ENCODE results near the gene PANK4.
"Not testable (repeated sequence)": the region's sequence is repeated elsewhere in the genome, so short reads cannot be mapped to it uniquely, and the experiment has no call there.

The PANK4 gene

GRCh38 chr1:2557482-2558400 lies 31.3 kb upstream of the PANK4 start:
- H3K4me3 ChIP-seq (ENCODE audit: low read depth in 1 of 2, low read length in 2 of 2), result peak overlapping the region; percentile 86
- H3K27me3 ChIP-seq (ENCODE audit: low read depth, low read length), result no peaks in the 10 kb centered on the region
- H3K36me3 ChIP-seq (ENCODE audit: control insufficient read depth in 1 of 2, insufficient read depth in 2 of 2, low read length in 2 of 2), result peaks cover 4 to 37% of the 10 kb centered on the region in 2 donors
- peak overlapping the region; percentile 97 for H3K27ac ChIP-seq (ENCODE audit: low read length)
- H3K9me3 ChIP-seq (ENCODE audit: control insufficient read depth in 1 of 2, low read length in 2 of 2), result no peaks in the 10 kb centered on the region
- H3K4me1 ChIP-seq (ENCODE audit: control insufficient read depth in 1 of 2, insufficient read depth in 2 of 2, low read length in 2 of 2), result peaks cover 0 to 31% of the 10 kb centered on the region in 2 donors

GRCh38 chr1:2556678-2557481 lies 30.5 kb upstream of the PANK4 start:
- H3K36me3 ChIP-seq (ENCODE audit: control insufficient read depth in 1 of 2, insufficient read depth in 2 of 2, low read length in 2 of 2), result peaks cover 4 to 29% of the 10 kb centered on the region in 2 donors
- peak overlapping the region; percentile 86 for H3K4me3 ChIP-seq (ENCODE audit: low read depth in 1 of 2, low read length in 2 of 2)
- peaks cover 0 to 31% of the 10 kb centered on the region in 2 donors for H3K4me1 ChIP-seq (ENCODE audit: control insufficient read depth in 1 of 2, insufficient read depth in 2 of 2, low read length in 2 of 2)
- H3K27ac ChIP-seq (ENCODE audit: low read length), result peak overlapping the region; percentile 97
- H3K9me3 ChIP-seq (ENCODE audit: control insufficient read depth in 1 of 2, low read length in 2 of 2), result no peaks in the 10 kb centered on the region
- no peaks in the 10 kb centered on the region for H3K27me3 ChIP-seq (ENCODE audit: low read depth, low read length)

DNA sequence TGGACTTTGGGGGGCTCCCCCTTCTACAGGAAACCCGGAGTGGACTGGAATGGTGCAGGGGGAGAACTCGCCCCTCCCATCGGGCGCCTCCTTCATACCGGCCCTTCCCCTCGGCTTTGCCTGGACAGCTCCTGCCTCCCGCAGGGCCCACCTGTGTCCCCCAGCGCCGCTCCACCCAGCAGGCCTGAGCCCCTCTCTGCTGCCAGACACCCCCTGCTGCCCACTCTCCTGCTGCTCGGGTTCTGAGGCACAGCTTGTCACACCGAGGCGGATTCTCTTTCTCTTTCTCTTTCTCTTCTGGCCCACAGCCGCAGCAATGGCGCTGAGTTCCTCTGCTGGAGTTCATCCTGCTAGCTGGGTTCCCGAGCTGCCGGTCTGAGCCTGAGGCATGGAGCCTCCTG lies 29.9 kb upstream of the PANK4 start, which contains the start of gene TNFRSF14:
TSS of gene TNFRSF14 (plus strand) at position 95 of the 401 bp plus-strand sequence. CDS start at position 389, 294 bp downstream.
- Histone ChIP-seq H3K4me3 (ENCODE audit: low read depth in 1 of 2, low read length in 2 of 2) (peak within 1 kb of the TSS; percentile 86), H3K36me3 (ENCODE audit: control insufficient read depth in 1 of 2, insufficient read depth in 2 of 2, low read length in 2 of 2) (peaks cover 4 to 25% of the 10 kb centered on the region in 2 donors), H3K4me1 (ENCODE audit: control insufficient read depth in 1 of 2, insufficient read depth in 2 of 2, low read length in 2 of 2) (peaks cover 0 to 31% of the 10 kb centered on the region in 2 donors), H3K9me3 (ENCODE audit: control insufficient read depth in 1 of 2, low read length in 2 of 2) (no peaks in the 10 kb centered on the region), H3K27ac (ENCODE audit: low read length) (peak within 1 kb of the TSS; percentile 97), H3K27me3 (ENCODE audit: low read depth, low read length) (no peaks in the 10 kb centered on the region)

DNA sequence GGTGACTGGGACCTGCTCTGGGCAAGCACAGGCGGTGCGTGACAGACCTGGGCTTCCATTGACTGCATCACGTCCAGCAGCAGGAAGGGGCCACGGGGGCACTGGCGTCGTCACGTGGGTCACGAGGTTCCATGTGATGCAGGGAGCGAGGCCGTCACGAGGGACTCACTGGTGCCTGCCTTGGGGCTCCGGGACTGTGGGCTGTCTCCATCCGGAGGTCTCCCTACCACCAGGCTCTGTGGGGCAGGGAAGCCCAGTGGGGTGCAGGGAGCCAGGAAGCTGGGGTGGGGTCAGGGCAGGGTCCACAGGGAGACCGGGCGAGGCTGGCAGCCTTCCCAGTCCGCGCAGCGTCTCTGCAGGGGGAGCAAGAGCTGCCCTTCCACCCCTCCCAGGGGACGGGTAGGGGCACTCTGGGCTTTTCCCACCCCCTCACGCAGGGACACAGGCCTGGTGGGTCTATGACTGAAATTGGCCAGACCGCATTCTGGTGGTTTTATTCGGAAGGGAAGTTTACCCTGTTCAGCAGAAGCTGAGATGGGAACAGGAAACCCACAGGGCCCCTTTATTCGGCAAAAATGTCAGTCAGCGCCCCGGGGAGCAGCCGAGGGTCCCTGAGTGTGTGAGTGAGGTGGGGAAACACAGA lies 29.4 kb upstream of the PANK4 start:
- Histone ChIP-seq H3K27me3 (ENCODE audit: low read depth, low read length) (no peaks in the 10 kb centered on the region), H3K4me1 (ENCODE audit: control insufficient read depth in 1 of 2, insufficient read depth in 2 of 2, low read length in 2 of 2) (peaks cover 0 to 31% of the 10 kb centered on the region in 2 donors), H3K36me3 (ENCODE audit: control insufficient read depth in 1 of 2, insufficient read depth in 2 of 2, low read length in 2 of 2) (peaks cover 4 to 21% of the 10 kb centered on the region in 2 donors), H3K4me3 (ENCODE audit: low read depth in 1 of 2, low read length in 2 of 2) (peak overlapping the region; percentile 86), H3K27ac (ENCODE audit: low read length) (peak overlapping the region; percentile 97), H3K9me3 (ENCODE audit: control insufficient read depth in 1 of 2, low read length in 2 of 2) (no peaks in the 10 kb centered on the region)

GRCh38 chr1:2554621-2555387 lies 28.4 kb upstream of the PANK4 start:
- Histone ChIP-seq H3K27me3 (ENCODE audit: low read depth, low read length) (no peaks in the 10 kb centered on the region), H3K9me3 (ENCODE audit: control insufficient read depth in 1 of 2, low read length in 2 of 2) (no peaks in the 10 kb centered on the region), H3K4me1 (ENCODE audit: control insufficient read depth in 1 of 2, insufficient read depth in 2 of 2, low read length in 2 of 2) (peaks cover 0 to 31% of the 10 kb centered on the region in 2 donors)

DNA sequence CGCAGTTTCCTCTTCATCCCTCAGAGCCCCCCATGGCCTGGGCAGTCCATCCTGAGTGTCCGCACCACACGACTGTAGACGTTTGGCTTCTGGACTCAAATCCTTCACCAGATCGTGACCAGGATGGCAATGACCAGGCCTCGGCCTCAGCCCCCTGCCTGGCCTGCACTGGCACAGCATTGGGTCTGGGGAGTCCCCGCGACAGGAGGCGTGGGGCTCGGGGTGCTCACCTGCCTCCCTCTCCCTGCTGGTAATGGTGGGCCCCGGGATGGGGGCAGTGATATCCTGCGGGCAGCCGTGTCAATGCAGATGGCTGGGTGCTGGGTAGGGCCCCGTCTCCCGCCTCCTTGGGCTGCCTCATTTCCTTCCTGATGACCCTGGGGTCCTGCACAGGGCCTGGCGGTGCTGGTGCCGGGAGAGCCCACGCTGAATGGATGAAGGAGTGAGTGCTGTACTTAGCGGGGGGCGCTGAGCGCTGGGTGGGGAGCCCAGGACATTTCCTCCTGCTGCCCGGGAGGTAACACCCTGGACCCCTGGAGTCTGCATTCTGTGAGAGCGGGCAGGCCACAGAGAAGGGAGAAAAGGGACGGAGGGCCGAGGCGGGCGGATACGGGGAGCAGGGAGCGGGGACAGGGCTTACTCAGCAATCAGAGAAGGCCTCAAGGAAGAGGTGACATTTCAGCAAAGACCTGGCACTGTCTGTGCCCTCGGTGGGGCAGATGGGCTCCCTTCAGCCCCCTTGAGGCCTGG lies 27.6 kb upstream of the PANK4 start:
- Histone ChIP-seq H3K27me3 (ENCODE audit: low read depth, low read length) (no peaks in the 10 kb centered on the region), H3K4me3 (ENCODE audit: low read depth in 1 of 2, low read length in 2 of 2) (no peak overlapping the region), H3K4me1 (ENCODE audit: control insufficient read depth in 1 of 2, insufficient read depth in 2 of 2, low read length in 2 of 2) (peaks cover 0 to 38% of the 10 kb centered on the region in 2 donors), H3K36me3 (ENCODE audit: control insufficient read depth in 1 of 2, insufficient read depth in 2 of 2, low read length in 2 of 2) (peaks cover 4 to 5% of the 10 kb centered on the region in 2 donors), H3K9me3 (ENCODE audit: control insufficient read depth in 1 of 2, low read length in 2 of 2) (no peaks in the 10 kb centered on the region), H3K27ac (ENCODE audit: low read length) (no peak overlapping the region)

More at GRCh38 chr1:2554621-2555387, 28.4 kb upstream of the PANK4 start:
- peak overlapping the region; percentile 97 for H3K27ac ChIP-seq (ENCODE audit: low read length)
- H3K36me3 ChIP-seq (ENCODE audit: control insufficient read depth in 1 of 2, insufficient read depth in 2 of 2, low read length in 2 of 2), result peaks cover 4 to 11% of the 10 kb centered on the region in 2 donors
- peak overlapping the region in 1 of 2 donors; percentile 86 for H3K4me3 ChIP-seq (ENCODE audit: low read depth in 1 of 2, low read length in 2 of 2)

DNA sequence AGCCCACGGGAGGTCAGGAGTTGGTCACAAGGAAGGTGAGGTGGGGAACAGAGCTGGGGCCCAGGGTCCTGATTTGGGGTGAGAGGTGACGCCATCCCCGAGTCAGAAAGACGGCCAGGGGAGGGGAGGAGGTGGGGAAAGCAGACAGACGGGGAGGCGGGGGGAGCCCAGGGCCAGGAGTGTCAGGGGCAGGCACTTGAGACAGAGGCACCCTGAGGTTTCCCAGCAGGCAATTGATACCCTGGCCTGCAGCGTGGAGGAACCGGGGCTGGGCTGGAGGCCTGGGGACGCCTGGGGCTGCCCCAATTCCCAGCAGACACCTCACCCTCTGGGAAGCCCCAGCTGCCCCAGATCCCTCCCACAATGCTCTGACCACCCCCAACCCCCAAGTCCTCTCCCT lies 26.7 kb upstream of the PANK4 start:
- not testable (repeated sequence) for H3K27ac ChIP-seq (ENCODE audit: low read length); H3K4me3 ChIP-seq (ENCODE audit: low read depth in 1 of 2, low read length in 2 of 2); H3K27me3 ChIP-seq (ENCODE audit: low read depth, low read length); H3K9me3 ChIP-seq (ENCODE audit: control insufficient read depth in 1 of 2, low read length in 2 of 2); H3K36me3 ChIP-seq (ENCODE audit: control insufficient read depth in 1 of 2, insufficient read depth in 2 of 2, low read length in 2 of 2)
- H3K4me1 ChIP-seq (ENCODE audit: control insufficient read depth in 1 of 2, insufficient read depth in 2 of 2, low read length in 2 of 2), result peaks cover 0 to 43% of the 10 kb centered on the region in 2 donors

DNA sequence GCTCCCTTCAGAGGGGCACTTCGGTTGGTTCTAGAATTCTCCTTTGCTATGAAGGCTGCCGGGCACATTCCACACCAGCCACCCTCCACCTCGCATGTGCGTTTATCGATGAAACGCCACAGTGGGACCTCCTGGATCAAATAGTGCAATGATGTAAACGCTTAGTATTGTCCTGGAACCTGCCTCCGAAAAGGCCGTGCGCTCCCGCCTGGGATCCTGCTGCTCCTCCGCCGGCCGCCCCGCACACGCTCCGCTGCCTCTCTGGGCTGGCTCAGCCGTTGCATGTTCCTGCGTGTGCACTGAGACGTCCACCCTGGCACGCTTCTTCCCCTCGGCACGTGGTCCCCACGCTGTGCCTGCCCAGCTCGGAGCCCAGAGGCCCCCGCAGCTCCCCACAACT lies 25.8 kb upstream of the PANK4 start:
- H3K36me3 ChIP-seq (ENCODE audit: control insufficient read depth in 1 of 2, insufficient read depth in 2 of 2, low read length in 2 of 2), result no peaks in the 10 kb centered on the region
- H3K9me3 ChIP-seq (ENCODE audit: control insufficient read depth in 1 of 2, low read length in 2 of 2), result no peaks in the 10 kb centered on the region
- H3K27me3 ChIP-seq (ENCODE audit: low read depth, low read length), result no peaks in the 10 kb centered on the region
- no peak overlapping the region for H3K27ac ChIP-seq (ENCODE audit: low read length)
- H3K4me3 ChIP-seq (ENCODE audit: low read depth in 1 of 2, low read length in 2 of 2), result no peak overlapping the region
- H3K4me1 ChIP-seq (ENCODE audit: control insufficient read depth in 1 of 2, insufficient read depth in 2 of 2, low read length in 2 of 2), result peaks cover 7 to 43% of the 10 kb centered on the region in 2 donors

DNA sequence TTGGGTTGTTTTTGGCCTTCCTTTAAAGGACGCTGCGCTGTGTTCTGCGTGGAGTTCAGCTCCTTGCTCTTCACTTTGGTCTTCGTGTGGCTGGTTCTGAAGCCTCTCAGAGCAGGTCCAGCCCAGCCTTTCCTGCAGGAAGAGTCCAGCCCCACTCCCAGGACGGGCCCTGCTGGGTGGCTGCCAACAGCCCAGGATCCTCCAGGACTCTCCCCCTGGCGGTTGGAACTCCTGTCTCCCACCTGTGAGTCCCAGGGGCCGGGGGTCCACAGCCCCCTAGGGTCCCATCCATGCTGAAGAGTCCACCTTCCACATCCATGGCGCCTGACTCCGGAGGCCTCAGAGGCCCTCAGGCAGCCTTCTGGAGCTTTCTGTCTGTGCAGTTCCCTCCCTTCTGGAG lies 25.1 kb upstream of the PANK4 start:
- not testable (repeated sequence) for H3K9me3 ChIP-seq (ENCODE audit: control insufficient read depth in 1 of 2, low read length in 2 of 2); H3K27ac ChIP-seq (ENCODE audit: low read length)
- peaks cover 8 to 44% of the 10 kb centered on the region in 2 donors for H3K4me1 ChIP-seq (ENCODE audit: control insufficient read depth in 1 of 2, insufficient read depth in 2 of 2, low read length in 2 of 2)

DNA sequence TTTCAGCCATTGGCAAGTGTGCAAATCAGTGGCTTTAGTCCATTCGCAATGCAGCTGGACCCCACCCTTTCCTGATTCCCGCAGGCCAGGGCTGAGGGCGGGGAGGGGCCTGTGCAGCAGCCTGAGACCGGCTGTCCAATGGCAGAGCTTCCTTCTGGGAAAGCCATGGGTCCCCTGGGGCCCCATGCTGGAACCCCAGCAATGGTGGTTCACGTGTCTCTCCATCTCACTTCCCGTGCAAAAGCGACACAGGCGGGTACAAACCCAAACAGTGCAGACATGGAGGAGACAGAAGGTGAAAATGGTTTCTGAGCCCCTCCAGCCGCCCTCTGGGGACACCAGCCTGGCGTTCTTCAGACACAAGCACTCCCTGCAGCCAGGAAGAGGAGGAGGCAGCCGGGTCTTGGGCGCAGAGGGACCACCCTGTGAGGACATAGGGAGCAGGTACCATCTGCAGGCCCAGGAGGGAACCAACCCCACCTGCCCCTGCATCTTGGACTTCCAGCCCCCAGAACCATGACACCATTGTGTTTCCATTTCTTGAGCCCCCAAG lies 24.0 kb upstream of the PANK4 start:
- not testable (repeated sequence) for H3K4me3 ChIP-seq (ENCODE audit: low read depth in 1 of 2, low read length in 2 of 2); H3K27me3 ChIP-seq (ENCODE audit: low read depth, low read length); H3K9me3 ChIP-seq (ENCODE audit: control insufficient read depth in 1 of 2, low read length in 2 of 2); H3K36me3 ChIP-seq (ENCODE audit: control insufficient read depth in 1 of 2, insufficient read depth in 2 of 2, low read length in 2 of 2); H3K27ac ChIP-seq (ENCODE audit: low read length)
- peaks cover 8 to 46% of the 10 kb centered on the region in 2 donors for H3K4me1 ChIP-seq (ENCODE audit: control insufficient read depth in 1 of 2, insufficient read depth in 2 of 2, low read length in 2 of 2)

More for the DNA sequence above, 25.1 kb upstream of the PANK4 start:
- not testable (repeated sequence) for H3K4me3 ChIP-seq (ENCODE audit: low read depth in 1 of 2, low read length in 2 of 2); H3K27me3 ChIP-seq (ENCODE audit: low read depth, low read length); H3K36me3 ChIP-seq (ENCODE audit: control insufficient read depth in 1 of 2, insufficient read depth in 2 of 2, low read length in 2 of 2)

Data from muscle layer of duodenum (tissue), 2 donors.